ENCODE results near the gene RALGAPA2. TPM values are rescaled to one million over a fixed set of nuclear protein-coding genes. Genes with fewer than 3 reads are reported as not detected.

The RALGAPA2 gene
- total RNA-seq, 1 donor from 2014 or later = 30.3 TPM

DNA sequence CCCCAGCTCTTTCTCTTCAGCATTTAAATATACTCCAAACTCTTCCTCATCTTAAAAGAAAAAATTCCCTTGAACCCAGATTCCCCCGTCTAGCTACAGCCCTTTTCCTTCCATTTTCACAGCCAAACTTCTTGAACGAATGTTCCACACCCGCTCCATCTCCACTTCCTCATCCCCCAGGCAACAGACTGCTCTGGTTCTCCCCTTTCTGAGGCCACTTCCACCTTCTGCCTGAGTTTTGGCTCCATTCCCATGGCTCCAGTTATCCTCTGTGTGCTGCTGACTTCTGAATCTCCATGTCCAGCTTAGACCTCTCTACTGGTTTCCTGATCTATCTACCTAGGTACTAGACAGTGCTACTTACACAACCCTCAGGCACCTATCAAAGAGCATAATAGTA lies 106.4 kb downstream of the RALGAPA2 start:
- Mint-ChIP-seq H3K27ac (ENCODE audit: unreplicated experiment) (no peak overlapping the region), H3K4me1 (ENCODE audit: unreplicated experiment) (peaks cover 12% of the 10 kb centered on the region), H3K36me3 (ENCODE audit: low read depth, unreplicated experiment) (peaks cover 10% of the 10 kb centered on the region), H3K4me3 (ENCODE audit: unreplicated experiment) (peak overlapping the region; percentile 9), H3K27me3 (ENCODE audit: unreplicated experiment) (no peaks in the 10 kb centered on the region), H3K9me3 (ENCODE audit: unreplicated experiment) (no peaks in the 10 kb centered on the region)
- no peak for DNase-seq (ENCODE audit: low spot score)
- TF ChIP-seq, protein P1, sequence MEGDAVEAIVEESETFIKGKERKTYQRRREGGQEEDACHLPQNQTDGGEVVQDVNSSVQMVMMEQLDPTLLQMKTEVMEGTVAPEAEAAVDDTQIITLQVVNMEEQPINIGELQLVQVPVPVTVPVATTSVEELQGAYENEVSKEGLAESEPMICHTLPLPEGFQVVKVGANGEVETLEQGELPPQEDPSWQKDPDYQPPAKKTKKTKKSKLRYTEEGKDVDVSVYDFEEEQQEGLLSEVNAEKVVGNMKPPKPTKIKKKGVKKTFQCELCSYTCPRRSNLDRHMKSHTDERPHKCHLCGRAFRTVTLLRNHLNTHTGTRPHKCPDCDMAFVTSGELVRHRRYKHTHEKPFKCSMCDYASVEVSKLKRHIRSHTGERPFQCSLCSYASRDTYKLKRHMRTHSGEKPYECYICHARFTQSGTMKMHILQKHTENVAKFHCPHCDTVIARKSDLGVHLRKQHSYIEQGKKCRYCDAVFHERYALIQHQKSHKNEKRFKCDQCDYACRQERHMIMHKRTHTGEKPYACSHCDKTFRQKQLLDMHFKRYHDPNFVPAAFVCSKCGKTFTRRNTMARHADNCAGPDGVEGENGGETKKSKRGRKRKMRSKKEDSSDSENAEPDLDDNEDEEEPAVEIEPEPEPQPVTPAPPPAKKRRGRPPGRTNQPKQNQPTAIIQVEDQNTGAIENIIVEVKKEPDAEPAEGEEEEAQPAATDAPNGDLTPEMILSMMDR (IDR thresholded peaks at IDR 0.05; ENCODE audit: unreplicated experiment) = no peak

DNA sequence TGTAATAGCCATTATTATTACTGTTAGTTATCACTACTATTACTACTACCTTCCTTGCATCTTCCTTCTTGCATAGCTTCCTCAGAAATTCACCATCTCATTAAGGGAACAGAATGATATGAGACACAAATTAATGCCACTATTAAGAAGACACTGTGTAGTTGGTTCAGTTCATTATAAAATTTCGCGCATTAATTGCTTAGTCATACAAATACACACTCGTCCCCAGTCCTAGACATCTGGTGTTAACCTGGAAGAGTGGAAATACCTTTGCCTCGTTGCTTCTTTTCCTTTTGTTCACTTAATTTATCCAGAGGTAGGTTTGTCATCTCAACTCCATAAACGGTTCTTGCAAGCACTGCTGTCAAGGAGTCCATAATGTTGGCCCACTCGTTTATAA lies 107.5 kb downstream of the RALGAPA2 start:
- H3K4me3 Mint-ChIP-seq (ENCODE audit: unreplicated experiment) = no peak overlapping the region

GRCh38 chr20:20604357-20604756 lies 108.1 kb downstream of the RALGAPA2 start:
- Mint-ChIP-seq H3K27me3 (ENCODE audit: unreplicated experiment) (no peaks in the 10 kb centered on the region), H3K4me1 (ENCODE audit: unreplicated experiment) (peaks cover 12% of the 10 kb centered on the region), H3K36me3 (ENCODE audit: low read depth, unreplicated experiment) (peaks cover 6% of the 10 kb centered on the region), H3K9me3 (ENCODE audit: unreplicated experiment) (no peaks in the 10 kb centered on the region), H3K27ac (ENCODE audit: unreplicated experiment) (no peak overlapping the region), H3K4me3 (ENCODE audit: unreplicated experiment) (no peak overlapping the region)
- DNase-seq (ENCODE audit: low spot score) = no peak
- TF ChIP-seq, protein P1 (IDR thresholded peaks at IDR 0.05; ENCODE audit: unreplicated experiment) = no peak

More for the DNA sequence above, 107.5 kb downstream of the RALGAPA2 start:
- Mint-ChIP-seq H3K36me3 (ENCODE audit: low read depth, unreplicated experiment) (peaks cover 6% of the 10 kb centered on the region), H3K27ac (ENCODE audit: unreplicated experiment) (no peak overlapping the region), H3K27me3 (ENCODE audit: unreplicated experiment) (no peaks in the 10 kb centered on the region), H3K4me1 (ENCODE audit: unreplicated experiment) (peaks cover 12% of the 10 kb centered on the region), H3K9me3 (ENCODE audit: unreplicated experiment) (no peaks in the 10 kb centered on the region)
- TF ChIP-seq, protein P1 (IDR thresholded peaks at IDR 0.05; ENCODE audit: unreplicated experiment) = no peak
- no peak for DNase-seq (ENCODE audit: low spot score)

- Mint-ChIP-seq H3K4me1 (ENCODE audit: unreplicated experiment) (peaks cover 12% of the 10 kb centered on the region), H3K36me3 (ENCODE audit: low read depth, unreplicated experiment) (peaks cover 7% of the 10 kb centered on the region), H3K4me3 (ENCODE audit: unreplicated experiment) (no peak overlapping the region), H3K9me3 (ENCODE audit: unreplicated experiment) (no peaks in the 10 kb centered on the region), H3K27ac (ENCODE audit: unreplicated experiment) (no peak overlapping the region), H3K27me3 (ENCODE audit: unreplicated experiment) (no peaks in the 10 kb centered on the region)
- DNase-seq (ENCODE audit: low spot score) = no peak
- TF ChIP-seq, protein P1 (IDR thresholded peaks at IDR 0.05; ENCODE audit: unreplicated experiment) = no peak
These were observed 109.0 kb downstream of the RALGAPA2 start for GRCh38 chr20:20603339-20603990.

- Mint-ChIP-seq H3K27me3 (ENCODE audit: unreplicated experiment) (no peaks in the 10 kb centered on the region), H3K27ac (ENCODE audit: unreplicated experiment) (no peak overlapping the region), H3K36me3 (ENCODE audit: low read depth, unreplicated experiment) (peaks cover 3% of the 10 kb centered on the region), H3K9me3 (ENCODE audit: unreplicated experiment) (no peaks in the 10 kb centered on the region), H3K4me1 (ENCODE audit: unreplicated experiment) (no peaks in the 10 kb centered on the region), H3K4me3 (ENCODE audit: unreplicated experiment) (no peak overlapping the region)
- TF ChIP-seq, protein P1 (IDR thresholded peaks at IDR 0.05; ENCODE audit: unreplicated experiment) = no peak
- DNase-seq (ENCODE audit: low spot score) = no peak
These were observed 114.5 kb downstream of the RALGAPA2 start for GRCh38 chr20:20597966-20598365.
